NCI-H1048 (cell line): ENCODE results near the gene PPP2R5E.
"Not testable (repeated sequence)": the region's sequence is repeated elsewhere in the genome, so short reads cannot be mapped to it uniquely, and the experiment has no call there.

ENCODE experiments used
- DNase-seq: peaks from one replicate; lab custom pipeline; 2025; lab: John Stamatoyannopoulos, UW

Gene PPP2R5E

DNA sequence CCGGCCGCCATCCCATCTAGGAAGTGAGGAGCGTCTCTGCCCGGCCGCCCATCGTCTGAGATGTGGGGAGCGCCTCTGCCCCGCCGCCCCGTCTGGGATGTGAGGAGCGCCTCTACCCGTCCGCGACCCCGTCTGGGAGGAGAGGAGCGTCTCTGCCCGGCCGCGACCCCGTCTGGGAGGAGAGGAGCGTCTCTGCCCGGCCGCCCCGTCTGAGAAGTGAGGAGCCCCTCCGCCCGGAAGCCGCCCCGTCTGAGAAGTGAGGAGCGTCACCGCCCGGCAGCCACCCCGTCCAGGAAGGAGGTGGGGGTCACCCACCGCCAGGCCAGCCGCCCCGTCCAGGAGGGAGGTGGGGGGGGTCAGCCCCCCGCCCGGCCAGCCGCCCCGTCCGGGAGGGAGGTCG lies 20.7 kb downstream of the PPP2R5E start:
- DNase-seq = not testable (repeated sequence)

DNA sequence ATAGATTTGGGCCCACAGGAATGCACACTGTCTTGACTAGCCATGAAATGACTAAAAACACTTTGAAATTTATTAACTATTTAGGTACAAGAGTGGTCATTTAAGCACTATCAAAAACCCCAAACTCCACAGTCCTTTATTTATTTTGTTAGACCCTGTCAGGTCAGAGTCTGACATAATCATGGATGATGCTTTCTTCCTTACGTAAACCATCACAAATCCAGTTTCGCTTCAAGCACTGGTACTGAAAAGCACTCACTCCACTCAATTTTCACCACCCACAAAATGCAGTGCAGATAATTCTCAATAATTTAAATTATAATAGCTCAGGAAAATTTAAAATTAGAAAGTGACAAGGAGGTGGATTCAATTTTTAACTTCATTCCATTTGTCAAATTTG lies 25.8 kb downstream of the PPP2R5E start:
- DNase-seq = no peak

DNA sequence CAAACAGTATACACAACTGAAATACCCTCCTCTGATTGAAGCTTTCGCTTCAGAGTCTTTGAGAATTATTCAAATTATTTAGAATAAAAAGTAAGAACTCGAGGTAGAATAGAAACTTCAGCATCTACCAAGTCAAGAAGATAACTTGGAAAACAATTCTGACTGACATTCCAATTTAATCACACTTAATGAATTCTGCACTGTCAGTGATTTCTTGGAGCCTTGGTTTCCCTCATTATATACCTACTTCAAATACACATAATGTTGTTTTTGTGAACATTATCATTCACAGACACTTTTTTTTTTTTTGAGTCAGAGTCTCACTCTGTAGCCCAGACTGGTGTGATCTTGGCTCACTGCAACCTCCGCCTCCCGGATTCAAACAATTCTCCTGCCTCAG lies 27.9 kb downstream of the PPP2R5E start:
- DNase-seq = no peak

DNA sequence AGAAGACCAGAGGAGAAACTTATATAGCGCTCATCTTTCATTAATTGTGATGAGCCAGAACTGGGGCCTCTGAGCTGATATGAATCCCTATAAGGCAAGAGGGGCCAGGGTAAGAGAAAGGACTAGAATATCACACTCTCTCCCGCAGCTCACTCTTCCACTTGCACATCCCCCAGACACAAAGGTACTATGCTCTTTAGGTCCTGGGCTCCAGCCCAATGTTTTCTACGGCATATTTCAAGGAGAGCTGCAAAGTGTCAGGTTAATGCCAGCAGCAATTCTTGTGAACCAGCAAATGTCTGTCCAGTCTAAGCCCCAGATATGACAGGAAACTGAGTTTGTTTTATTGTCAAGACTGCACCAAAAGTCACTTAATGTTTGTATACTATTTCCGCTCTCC lies 29.4 kb downstream of the PPP2R5E start:
- no peak for DNase-seq

DNA sequence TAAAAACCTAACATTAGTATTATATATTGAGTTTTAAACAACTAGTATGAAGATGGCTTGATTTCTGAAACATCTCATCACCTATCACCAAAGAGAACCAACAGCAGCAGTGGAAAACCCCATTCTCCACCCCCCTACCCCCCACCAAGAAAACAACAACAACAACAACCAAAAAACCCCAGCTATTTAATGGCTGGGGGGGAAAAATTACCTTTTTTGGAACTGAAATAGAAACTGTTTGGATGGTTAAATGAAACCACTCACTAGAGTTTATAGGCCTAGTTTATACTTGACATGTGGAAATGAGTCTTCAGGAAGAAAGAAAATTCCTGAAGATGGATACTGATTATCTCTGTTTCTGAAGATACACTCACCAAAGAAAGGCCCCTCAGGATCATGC lies 30.3 kb downstream of the PPP2R5E start:
- no peak for DNase-seq

DNA sequence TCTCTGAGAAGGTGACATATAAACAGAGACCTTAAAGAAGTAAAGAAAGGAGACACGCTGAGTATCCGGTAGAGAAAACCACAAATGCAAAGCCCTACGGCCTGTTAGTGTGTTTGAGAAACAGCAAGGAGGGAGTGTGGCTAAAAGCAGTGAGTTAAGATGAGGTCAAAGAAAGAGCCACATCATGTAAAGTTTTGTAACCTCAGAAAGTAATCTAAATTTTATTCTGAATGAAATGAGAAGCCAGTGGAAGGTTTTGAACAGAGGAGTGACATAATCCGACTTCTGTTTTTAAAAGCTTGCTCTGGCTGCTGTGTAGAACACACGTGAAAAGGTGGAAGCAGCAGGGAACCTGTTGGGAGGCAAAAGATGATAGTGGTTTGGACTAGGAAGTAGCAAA lies 32.6 kb downstream of the PPP2R5E start:
- DNase-seq = no peak

DNA sequence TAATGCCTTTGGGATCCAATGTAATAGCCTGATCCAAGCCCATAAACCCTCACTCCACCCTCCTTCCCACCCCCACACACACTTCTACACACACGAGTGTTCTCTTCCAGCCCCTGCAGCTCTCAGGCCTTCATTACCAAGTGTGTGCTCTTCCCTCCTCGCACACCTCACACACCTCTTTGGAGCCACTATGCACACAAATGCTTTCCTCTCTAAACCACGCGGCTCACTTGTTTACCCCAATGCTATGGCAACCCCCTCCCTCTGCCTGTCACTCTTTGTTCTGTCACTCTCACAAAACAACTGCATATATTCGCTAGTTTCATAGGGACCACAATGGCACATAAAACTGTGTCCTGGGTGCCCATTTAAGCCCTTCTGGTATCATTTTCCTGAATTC lies 35.1 kb downstream of the PPP2R5E start:
- DNase-seq = no peak

DNA sequence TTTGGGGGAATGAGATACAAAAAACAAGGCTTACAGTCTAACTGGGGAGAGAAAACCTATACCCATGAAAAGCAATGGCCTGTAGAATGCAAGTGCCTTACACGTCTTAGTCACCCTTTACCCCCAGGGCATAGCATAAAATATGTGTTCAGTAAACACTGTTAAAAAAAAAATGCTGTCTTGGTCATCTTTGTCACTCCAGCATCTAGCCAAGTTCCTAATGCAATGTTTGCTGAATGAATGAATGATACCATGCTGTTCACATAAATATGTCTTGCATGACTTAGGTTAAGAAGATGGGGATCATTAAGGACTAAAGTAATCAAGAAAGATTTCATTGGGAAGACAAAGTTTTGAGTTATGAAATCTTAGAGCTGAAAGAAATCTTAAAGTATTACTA lies 38.5 kb downstream of the PPP2R5E start:
- no peak for DNase-seq

DNA sequence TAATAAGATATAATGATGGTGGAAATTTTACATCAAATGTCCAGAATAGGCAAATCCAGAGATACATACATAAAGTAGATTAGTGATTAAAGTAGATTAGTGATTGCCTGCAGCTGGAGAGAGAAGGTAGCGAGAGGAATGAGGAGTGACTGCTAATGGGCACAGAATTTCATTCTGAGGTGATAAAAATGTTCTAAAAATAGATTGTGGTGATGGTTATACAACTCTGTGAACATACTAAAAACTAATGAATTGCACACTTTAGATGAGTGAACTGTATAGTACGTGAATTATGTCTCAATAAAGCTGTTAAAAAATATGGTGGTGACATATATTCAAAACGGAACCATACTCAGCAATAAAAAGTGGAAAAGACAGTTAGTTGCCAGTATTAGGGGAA lies 41.7 kb downstream of the PPP2R5E start:
- no peak for DNase-seq

DNA sequence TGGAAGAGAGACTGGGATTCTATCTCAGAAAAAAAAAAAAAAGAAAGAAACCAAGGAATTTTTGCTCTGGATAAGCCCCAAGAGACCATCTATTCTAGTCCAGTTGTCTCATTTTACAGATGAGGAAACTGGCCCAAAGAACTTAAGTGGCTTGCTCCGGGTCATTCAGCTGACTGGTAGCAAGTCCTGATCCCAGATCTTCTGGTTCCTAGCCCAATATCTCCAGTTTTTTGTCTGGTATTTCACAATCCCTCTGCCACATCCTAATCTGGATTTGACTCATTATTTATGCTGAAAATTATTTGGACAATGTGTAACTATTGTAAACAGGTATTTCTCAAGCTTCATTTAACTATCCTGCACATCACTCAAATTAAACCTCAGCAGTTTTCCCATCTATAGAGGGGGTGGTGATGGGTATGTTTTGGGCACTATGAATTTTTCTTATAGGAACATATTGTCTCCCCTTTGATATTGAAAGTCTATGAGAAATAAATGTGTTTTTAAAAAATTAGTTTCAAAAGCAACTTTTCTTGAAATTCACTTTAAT lies 43.4 kb downstream of the PPP2R5E start:
- DNase-seq = no peak

DNA sequence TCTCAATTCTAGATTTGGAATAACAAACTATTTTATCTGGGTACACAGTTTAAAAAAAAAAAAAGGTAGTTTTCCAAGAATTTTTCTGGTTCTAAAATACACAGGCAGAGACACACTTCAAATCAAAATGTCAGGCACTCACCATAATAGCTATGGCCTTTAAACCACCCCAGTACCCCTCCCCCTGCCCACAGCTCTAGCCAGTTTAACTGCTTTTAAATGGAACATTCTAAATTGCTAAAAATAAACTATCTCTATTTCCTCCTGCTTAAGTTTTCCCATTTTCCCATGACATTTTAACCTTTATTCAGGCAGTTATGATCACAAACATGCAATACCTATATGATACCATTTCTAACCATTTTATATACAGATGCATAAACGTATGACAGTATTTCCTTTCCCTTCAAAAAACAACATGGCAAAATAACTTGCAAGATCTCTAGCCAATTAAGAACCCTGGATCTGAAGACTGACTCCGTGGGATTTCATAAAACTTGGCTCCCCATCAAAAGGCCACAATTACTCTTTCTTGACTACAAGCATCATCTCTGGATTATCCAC lies 46.3 kb downstream of the PPP2R5E start:
- DNase-seq = no peak

DNA sequence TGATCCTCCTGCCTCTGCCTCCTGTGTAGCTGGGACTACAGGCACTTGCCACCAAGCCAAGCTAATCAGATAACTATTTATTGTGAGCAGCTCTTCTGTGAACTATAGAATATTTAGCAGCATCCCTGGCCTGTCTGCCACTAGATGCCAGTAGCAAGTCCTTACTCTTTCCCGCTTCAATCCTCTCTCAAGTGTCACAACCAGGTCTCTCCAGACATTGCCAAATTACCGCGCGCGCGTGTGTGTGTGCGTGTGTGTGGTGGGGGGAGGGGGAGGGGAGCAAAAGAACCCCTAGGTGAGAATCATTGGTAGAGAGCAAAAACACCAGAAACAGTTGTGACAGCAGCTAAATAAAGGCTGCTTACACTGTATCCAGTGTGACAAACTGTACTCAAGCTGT lies 49.9 kb downstream of the PPP2R5E start:
- no peak for DNase-seq

DNA sequence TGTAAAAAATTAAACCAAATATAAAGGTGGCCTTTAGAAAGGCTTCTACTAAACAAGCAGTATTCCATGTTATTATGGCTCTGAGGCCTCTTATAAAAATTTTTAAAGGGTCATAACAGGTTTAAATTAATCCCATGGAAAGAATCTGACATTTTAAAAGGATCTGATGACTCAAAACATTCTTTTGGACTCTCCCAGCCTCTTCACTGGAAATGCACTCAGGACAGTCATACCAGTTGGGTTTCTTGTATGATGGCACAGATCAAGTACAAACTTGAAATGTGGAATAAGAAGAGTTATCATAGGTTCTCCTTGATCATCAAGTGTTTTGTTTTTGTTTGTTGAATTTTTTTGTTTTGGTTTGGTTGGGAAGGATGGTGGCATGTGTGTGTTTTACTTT lies 50.8 kb downstream of the PPP2R5E start:
- no peak for DNase-seq

DNA sequence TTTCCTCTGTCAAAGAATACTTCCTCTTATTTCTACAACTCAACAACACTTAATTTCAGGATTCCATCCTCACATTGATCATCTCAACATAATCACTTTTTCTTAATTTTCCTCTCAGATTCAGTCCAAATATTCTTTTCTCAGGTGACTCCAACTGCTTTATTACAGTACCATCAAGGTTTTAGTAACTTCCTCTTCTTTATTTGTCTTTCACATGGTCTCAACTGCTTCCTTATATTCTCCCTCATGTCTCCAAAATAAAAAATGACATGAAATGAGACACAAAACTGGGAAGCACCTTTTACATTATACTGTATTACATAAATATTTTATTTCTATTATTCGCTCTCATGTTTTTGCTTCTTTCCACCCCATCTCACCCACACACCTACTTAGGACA lies 55.5 kb downstream of the PPP2R5E start:
- DNase-seq = no peak

DNA sequence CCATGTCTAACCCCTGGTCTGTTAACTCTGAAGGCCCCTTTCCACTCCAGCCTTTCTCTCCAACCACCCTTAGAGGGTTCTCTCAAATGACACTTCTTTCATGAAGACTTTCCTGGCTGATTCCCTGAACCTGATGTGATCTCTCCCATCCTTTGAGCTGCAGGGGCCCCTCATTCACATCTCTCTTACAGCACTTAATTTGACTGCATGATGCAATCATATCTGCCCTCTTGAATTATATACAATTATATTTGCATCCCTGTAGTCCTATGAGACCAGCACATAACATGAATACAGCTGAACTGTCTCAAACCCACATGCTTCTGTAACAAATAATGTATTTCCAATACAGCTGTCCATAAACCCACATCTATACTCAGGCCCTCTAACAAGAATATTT lies 56.4 kb downstream of the PPP2R5E start:
- no peak for DNase-seq

DNA sequence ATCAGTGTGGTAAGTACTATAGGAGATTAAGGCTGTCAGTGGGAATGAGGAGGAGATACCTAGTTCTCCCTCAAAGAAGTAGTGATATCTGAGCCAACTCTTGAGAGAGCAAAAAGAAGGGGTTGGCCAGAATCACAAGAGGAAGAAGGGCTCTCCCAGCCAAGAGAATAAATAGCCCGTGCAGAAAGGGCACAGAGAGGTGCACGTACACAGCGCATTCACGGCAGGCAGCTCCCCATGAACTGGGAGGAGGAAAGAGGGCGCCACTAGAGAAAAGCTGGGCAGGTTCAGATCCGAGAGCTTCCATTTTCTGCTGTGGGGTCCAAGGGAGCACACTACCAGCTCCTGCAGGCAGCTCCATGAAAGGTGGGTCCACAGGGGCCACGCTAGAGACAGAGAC lies 59.9 kb downstream of the PPP2R5E start:
- DNase-seq = no peak

DNA sequence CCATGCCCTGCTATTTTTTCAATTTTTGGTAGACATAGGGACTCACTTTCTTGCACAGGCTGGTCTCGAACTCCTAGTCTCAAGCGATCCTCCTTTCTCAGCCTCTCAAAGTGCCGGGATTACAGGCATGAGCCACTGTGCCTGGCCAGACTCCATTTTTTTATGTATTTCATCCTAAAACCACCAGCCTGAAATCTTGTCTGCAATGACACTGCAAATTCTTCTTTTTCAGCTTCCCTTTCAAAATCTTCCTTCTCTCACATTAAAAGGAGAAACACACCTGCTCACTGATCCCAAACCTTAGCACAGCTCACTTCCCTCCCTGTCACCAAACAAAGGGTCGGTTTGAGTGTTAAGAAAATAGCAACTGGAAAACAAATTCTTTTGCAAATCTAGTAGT lies 62.6 kb downstream of the PPP2R5E start:
- no peak for DNase-seq

DNA sequence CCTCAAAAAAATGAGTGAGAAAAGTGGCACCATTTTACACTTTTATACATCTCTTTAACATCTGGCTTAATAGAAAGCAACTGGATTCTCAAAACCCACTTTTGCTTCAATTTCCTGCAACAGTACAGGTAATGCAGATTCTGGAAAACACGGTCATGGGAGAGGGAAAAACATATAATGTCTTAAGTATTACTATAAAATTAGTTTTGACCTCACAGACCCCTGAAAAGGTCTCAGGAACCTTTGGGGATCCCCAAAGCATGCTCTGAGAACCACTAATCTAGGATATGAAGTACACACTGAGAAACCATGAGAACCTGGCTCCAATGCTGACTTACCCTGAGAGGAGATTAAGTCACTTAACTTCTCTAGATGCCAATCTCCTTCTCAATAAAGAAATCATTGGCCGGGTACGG lies 64.7 kb downstream of the PPP2R5E start:
- DNase-seq = no peak

DNA sequence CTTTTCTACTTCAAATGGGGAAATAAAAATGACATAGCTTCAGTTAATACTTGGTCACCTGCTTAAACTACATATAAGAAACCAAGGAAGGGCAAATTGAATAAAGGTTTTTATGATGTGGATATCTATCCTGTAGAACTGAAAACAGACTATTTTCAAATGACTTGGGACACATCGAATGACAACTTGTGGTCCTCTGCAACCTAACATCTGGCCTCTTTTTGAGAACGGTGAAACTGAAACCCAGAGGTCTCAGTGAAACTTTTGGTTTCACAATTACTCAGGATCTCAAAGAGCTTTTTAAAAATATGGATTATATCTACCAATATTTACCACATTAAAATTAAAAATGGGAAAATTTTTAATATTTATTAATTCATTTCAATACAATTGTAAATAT lies 65.2 kb downstream of the PPP2R5E start:
- DNase-seq = no peak

DNA sequence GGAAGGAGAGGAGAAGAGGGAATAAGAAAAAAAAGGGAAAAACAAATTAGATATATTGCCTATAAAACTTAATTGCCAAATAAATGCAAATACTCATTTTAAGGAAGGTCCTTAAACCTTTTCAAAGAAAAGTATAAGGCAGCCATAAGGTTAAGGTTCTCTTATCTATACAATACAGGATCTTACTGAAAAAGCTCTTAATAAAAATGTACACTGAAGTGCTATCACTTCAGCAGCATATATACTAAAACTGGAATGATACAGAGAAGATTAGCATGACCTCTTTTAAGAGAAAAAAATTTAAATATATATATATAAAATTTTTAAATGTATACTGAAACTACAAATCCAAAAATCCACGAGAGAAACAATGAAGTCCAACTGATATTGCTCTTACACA lies 65.6 kb downstream of the PPP2R5E start:
- no peak for DNase-seq

DNA sequence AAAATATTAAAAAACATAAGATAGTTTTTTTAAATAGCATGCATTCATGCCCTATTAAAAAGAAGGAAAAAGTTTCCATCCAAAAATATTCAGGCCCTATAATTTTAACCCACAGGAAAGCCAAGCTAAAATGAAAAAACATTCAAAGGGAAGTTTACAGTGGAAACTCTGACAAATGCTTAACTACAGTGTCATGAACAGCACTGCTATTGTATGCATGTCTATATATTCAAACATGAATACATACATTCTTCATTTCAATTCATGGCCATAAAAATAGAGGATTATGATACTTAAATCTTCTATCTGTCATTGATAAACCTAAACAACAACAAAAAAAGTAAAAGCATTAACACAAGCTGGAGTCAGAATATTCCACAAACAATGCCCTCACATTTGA lies 67.4 kb downstream of the PPP2R5E start:
- DNase-seq = no peak

DNA sequence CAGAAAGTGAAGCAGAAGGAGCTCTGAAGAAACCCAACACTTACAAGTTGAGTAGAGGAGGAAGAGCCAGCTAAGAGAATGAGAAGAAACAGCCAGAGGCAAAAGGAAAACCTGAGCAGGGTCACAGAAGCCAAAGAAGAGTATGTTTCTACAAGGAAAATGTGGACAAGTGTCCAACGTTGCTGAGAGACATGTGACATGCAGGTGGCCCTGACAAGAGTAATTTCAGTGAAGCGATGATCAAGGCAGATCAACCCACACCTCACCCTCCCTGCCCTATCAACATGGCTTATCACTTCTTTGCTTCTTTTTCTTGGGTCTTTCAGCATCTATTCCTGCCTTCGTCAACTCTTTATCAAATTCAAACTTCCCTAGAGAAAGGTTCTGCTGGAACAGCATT lies 68.3 kb downstream of the PPP2R5E start:
- DNase-seq = no peak

DNA sequence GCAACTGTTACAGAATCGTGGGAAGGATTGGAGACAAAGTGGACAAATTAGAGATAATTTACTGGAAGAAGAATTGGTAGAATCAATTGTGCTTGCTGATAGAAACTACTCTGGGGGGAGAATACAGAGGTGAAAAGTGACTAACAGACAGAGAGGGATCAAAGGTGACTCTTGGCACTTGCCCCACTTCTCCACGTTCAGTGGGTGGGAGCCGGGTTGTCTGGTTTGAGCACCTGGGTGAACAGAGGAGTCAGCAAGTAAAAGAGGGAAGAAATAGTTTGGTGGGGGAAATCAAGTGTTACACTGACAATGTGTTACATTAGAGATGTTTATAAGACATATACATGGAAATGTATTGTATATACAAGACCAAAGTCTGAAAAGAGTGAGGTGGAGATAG lies 69.1 kb downstream of the PPP2R5E start:
- no peak for DNase-seq

DNA sequence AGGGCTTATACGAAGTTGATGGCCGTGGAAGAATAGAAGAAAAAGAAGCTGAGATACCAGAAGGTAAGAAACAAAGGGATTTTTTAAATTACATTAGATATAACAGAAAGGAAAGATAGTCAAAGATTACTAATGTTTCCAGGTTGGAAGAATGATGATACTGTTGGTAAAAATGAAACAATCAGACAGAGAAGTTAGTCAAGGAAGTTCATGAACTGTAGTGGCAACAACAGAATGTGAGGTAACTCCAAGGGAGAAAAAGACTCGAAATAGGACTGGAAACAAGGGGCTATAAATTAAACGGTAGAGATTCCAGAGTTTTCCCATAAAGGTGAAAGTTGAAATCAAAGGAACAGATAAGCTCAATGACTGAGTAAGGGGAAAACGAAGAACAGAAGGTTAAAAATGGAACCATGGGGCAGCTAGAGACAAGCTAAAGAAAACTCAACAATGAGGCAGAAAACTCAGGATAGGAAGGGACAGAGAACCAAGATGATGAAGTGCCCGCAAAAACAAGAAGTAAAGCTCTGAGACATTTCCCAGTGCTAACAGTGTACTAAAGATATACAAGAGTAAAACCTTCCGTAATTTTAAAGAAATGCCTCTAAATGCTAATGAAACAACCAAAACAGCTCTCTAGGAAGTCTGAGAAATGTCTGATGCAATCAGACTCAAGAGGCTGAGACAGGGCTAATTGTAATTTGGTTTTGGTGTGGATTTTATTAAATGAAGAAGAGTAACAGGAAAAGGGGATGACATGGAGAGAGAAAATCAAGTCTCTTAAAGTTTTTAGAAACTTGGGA lies 70.0 kb downstream of the PPP2R5E start:
- DNase-seq = no peak
